ENCODE measurements around the gene HEG1. TPM values are rescaled to one million over a fixed set of nuclear protein-coding genes. Genes with fewer than 3 reads are reported as not detected.
A peak's percentile ranks its signal among the peaks of the same experiment; 100 is the strongest.

The HEG1 gene
- total RNA-seq, 2 experiments from 2014 or later = 20.7 to 21.4 TPM

DNA sequence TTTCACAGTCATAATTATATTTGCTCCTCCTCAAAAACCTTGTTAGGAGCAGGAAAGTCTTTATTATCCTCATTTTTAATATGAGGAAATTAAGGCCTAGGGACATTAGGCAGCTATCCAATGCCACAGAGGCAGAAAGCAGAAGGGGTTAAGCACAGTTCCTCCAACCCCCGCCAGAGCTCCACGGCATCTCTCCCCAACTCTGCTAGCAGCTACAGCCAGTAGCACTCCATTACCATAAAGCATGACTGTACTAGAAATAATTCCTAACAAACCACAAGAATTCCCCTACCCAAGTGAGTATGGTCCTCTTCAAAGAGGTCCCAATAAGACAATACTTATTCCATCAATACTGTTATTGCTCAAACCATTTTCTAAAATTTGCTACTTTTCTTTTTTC lies 9.8 kb downstream of the HEG1 start:
- no peak overlapping the region for H3K4me3 Mint-ChIP-seq
- H3K27me3 Mint-ChIP-seq = no peaks in the 10 kb centered on the region
- H3K9me3 Mint-ChIP-seq = no peaks in the 10 kb centered on the region
- peaks cover 18% of the 10 kb centered on the region for H3K4me1 Mint-ChIP-seq
- peaks cover 18% of the 10 kb centered on the region for H3K36me3 Mint-ChIP-seq
- H3K27ac Mint-ChIP-seq = no peak overlapping the region
- no peak for DNase-seq

DNA sequence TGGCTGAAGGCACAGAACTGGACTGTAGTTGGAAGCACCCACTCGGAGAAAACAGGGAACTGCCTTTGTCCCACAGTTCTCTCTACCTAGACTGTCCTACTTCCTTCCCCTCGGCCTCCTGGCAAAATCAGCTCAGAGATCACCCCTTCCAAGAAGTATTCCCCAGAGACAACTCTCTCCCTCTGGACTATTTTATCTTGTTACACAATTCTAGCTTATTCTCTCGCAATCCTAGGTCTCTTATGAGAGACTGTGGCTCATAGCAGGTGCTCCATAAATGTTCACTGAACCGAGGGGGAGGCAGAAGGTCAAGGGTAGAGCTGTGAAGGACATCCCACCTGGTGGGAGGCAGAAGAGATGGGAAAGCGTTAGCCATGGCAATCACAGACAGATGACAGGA lies 10.6 kb downstream of the HEG1 start:
- Mint-ChIP-seq H3K4me3 (no peak overlapping the region), H3K27me3 (no peaks in the 10 kb centered on the region), H3K36me3 (peaks cover 10% of the 10 kb centered on the region), H3K9me3 (no peaks in the 10 kb centered on the region), H3K4me1 (peaks cover 11% of the 10 kb centered on the region), H3K27ac (no peak overlapping the region)
- no peak for DNase-seq

DNA sequence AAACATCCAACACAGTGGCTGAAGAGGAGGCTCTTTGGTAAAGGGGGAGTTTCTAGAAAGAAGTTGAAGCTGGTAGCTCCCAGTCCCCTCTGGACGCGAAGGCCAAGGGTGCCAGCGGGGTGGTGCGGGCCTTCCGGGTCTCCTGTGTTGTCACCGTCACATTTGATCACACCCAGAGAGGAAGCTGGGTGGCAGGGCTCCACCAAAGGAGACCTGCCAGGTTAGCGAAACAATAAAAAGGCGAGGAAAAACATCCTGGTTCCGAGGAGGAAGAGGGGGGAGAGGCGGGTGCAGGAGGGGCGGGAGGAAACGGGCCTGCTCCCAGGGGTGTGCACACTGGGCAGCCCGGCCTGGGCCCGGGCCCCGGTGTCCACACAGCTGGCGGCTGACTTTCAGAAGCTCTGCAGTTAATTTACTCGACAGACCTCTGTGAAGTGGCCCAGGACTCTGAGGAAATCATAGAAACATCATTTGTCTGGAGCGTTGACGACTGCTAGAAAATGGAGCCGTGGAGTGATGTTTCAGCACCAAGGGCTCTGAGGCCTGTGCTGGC lies 12.1 kb downstream of the HEG1 start:
- H3K27me3 Mint-ChIP-seq = no peaks in the 10 kb centered on the region
- H3K4me1 Mint-ChIP-seq = peaks cover 12% of the 10 kb centered on the region
- peaks cover 10% of the 10 kb centered on the region for H3K36me3 Mint-ChIP-seq
- DNase-seq = no peak
- H3K9me3 Mint-ChIP-seq = no peaks in the 10 kb centered on the region
- H3K4me3 Mint-ChIP-seq = no peak overlapping the region
- no peak overlapping the region for H3K27ac Mint-ChIP-seq

DNA sequence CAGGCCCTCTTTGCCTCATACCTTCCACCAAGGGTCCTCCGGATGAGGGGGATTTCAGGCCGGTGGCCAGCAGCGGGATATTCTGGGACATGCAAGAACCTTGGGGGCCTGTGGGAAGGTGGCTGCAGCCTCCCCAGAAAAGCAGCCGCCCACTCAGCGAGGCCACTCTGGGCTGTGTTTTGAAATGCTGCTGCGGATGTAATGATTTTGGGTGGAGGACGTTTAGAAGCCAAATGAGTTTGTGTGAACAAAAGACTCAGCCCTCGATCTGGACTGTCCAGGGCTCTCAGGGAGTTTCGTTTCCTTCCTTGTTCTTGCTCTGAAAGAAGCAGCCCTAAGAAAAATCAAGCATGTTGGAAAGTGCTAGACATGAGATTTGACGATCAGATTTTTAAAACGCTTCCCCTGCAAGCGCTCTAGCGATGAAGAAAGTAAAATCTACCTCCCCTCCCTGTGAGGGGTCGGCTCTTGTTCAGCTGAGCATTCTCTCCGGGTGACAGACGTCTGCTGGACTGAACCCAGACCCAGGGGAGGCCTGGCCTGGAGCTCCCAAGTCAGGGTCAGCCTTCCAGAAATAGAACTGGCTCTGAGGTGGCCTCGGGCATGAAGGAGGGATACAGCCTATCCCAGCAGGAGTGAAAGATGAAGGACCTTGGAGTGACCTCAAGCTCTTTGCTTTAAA lies 12.9 kb downstream of the HEG1 start:
- no peak overlapping the region for H3K27ac Mint-ChIP-seq
- H3K27me3 Mint-ChIP-seq = no peaks in the 10 kb centered on the region
- peaks cover 10% of the 10 kb centered on the region for H3K4me1 Mint-ChIP-seq

DNA sequence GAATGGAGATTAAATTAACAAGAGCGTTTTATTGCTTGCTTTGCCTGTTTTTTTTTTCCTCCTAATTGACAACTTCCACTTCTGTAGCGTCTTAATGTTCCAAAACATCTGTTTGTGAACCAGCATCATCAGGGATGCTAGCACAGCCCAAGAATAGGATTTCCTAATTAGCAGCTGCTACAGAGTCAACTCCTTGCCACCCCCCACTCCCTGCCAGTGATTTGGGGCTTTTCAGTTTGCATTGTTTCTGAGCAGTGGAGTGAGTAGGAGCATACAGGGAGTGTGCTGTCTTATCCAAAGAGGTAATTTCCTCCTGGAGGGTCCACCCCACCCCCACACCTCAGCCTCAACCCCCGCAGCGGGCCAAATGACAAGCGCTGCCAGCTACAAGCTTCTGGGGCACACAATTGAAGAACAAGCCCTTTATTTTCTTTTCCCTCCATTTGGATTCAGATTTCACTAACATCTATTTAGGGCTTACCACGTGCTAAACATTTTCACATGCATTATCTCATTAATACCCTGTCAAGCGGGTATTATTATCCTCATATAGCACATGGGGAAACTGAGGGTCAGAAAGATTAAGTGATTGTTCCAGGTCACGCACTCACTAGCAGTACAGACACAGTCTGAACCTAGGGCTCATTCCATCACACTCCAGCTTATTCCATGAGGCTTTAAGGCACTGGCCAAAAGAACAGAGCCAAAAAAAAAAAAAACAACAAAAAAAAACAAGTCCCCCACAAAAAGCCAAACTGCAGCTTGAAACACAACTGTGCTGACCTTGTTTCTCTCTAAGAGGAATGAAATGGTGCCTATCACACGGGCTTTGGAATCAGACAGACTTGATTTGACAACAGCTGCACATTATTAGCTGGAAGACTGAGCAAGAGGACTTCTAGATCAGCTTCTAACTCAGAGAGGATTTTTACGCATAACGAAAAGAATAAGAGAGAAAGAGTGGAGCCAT lies 16.4 kb downstream of the HEG1 start:
- H3K4me1 Mint-ChIP-seq = peaks cover 17% of the 10 kb centered on the region
- H3K9me3 Mint-ChIP-seq = peaks cover 13% of the 10 kb centered on the region
- no peaks in the 10 kb centered on the region for H3K27me3 Mint-ChIP-seq
- H3K4me3 Mint-ChIP-seq = no peak overlapping the region
- DNase-seq = no peak
- H3K36me3 Mint-ChIP-seq = peaks cover 30% of the 10 kb centered on the region
- no peak overlapping the region for H3K27ac Mint-ChIP-seq

More for the DNA sequence above, 12.9 kb downstream of the HEG1 start:
- DNase-seq = no peak
- Mint-ChIP-seq H3K4me3 (no peak overlapping the region), H3K9me3 (peaks cover 1% of the 10 kb centered on the region), H3K36me3 (peaks cover 13% of the 10 kb centered on the region)

DNA sequence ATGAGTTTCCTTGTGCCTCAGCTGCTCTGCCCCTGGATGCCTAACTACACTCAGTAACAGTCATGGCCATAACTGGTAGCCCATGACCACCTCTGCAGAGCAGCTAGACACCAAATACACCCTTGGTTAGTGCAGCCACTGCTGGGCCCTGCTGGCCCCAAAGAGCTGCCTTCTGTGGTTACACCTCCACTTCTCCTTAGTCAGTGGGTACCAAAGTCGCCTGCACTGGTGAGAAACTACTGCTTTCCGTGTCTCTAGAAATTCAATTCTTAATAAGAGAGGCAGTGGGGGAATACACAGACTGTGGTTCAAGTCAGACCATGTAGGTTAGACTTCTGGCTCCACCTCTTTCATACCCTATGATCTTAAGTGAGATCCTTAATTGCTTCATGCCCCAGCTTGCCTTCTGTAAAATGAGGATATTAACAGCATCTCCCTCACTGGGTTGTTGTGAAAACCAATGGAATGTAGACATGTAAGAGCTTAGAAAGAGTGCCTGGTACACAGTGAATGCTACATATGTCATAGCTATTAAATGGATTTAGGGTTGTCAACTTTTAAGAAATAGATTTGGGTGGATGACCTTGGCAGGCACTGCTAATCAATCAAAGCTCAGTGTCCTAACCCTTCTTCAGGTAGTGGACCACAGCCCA lies 18.2 kb downstream of the HEG1 start:
- Mint-ChIP-seq H3K4me3 (no peak overlapping the region), H3K9me3 (peaks cover 13% of the 10 kb centered on the region), H3K36me3 (peaks cover 35% of the 10 kb centered on the region), H3K4me1 (peaks cover 19% of the 10 kb centered on the region), H3K27me3 (no peaks in the 10 kb centered on the region), H3K27ac (no peak overlapping the region)
- no peak for DNase-seq

DNA sequence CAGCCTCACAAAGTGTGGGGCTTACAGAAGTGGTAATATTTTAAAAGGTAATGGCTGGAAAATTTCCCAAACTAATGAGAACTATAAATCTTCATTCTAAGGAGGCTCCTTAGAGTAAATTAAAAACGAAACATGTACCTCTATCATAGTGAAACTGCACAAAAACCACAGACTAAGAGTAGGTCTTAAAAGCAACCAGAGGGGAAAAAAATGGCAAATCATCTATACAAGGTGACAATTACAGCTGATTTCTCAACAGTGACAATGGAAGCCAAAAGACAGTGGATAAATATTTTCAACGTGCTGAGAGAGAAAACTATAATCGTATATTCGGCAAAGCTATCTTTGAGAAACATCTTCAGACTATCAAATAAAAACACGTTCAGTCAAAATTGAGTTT lies 20.6 kb downstream of the HEG1 start:
- H3K4me1 Mint-ChIP-seq = peaks cover 24% of the 10 kb centered on the region
- DNase-seq = no peak
- peaks cover 13% of the 10 kb centered on the region for H3K9me3 Mint-ChIP-seq
- no peak overlapping the region for H3K4me3 Mint-ChIP-seq
- H3K27ac Mint-ChIP-seq = peak overlapping the region; percentile 45
- no peaks in the 10 kb centered on the region for H3K27me3 Mint-ChIP-seq
- peaks cover 39% of the 10 kb centered on the region for H3K36me3 Mint-ChIP-seq

DNA sequence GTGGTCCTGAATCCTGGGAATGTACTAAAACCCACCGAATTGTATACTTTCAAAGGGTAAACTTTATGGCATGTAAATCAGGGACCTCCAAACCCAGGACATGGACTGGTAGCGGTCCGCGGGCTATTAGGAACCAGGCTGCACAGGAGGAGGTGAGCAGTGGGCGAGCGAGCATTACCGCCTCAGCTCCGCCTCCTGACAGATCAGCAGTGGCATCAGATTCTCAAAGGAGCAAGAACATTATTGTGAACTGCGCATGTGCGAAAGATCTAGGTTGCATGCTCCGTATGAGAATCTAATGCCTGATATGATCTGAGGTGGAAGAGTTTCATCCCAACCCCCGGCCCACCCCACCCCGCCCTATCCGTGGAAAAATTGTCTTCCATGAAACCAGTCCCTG lies 22.2 kb downstream of the HEG1 start:
- Mint-ChIP-seq H3K4me3 (no peak overlapping the region), H3K36me3 (peaks cover 36% of the 10 kb centered on the region), H3K27me3 (no peaks in the 10 kb centered on the region), H3K4me1 (peaks cover 20% of the 10 kb centered on the region), H3K9me3 (peaks cover 13% of the 10 kb centered on the region), H3K27ac (no peak overlapping the region)
- DNase-seq = no peak

DNA sequence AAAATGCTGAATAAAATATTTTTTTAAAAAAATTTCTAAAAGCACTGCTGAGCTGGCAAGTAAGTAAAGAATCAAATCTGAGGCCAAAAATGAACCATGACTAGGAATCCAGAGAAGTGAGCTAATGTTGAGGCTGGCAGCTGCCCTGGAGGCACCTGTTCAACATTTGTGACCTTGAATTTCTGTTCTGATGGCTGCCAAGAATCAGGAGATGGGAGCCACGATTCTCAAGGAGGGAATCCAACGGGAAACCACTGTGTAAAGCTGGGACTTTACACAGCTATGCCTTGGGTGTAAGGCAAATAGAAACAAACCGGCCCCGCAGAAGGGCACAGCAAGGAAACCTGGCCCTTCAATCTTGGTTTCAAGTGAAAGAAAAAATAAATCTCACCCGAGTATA lies 22.7 kb downstream of the HEG1 start:
- H3K27me3 Mint-ChIP-seq = no peaks in the 10 kb centered on the region
- peaks cover 37% of the 10 kb centered on the region for H3K36me3 Mint-ChIP-seq

DNA sequence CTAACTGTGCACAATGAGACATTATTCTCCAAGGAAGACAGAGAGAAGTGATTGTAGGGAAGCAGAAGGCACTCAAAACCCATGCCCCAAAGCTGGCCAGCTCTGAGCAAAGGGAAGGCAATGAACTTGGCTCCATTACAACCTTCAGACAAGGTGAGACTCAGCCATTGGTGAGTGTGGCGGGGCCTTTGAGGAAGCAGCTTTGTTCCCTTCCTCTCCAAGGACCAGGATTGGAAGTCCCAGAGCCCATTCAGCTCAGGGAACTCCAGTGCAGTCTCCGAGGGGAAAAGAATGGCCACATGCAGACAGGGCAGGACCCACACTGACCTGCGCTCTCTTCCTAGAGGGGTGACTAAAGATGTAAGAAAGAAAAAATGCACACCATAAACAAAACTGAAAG lies 23.1 kb downstream of the HEG1 start:
- peaks cover 12% of the 10 kb centered on the region for H3K9me3 Mint-ChIP-seq
- H3K4me3 Mint-ChIP-seq = no peak overlapping the region
- peaks cover 18% of the 10 kb centered on the region for H3K4me1 Mint-ChIP-seq
- no peak overlapping the region for H3K27ac Mint-ChIP-seq
- H3K27me3 Mint-ChIP-seq = no peaks in the 10 kb centered on the region
- peaks cover 34% of the 10 kb centered on the region for H3K36me3 Mint-ChIP-seq
- no peak for DNase-seq

More for the DNA sequence above, 22.7 kb downstream of the HEG1 start:
- Mint-ChIP-seq H3K9me3 (peaks cover 12% of the 10 kb centered on the region), H3K4me1 (peaks cover 20% of the 10 kb centered on the region), H3K4me3 (no peak overlapping the region), H3K27ac (no peak overlapping the region)
- DNase-seq = no peak

DNA sequence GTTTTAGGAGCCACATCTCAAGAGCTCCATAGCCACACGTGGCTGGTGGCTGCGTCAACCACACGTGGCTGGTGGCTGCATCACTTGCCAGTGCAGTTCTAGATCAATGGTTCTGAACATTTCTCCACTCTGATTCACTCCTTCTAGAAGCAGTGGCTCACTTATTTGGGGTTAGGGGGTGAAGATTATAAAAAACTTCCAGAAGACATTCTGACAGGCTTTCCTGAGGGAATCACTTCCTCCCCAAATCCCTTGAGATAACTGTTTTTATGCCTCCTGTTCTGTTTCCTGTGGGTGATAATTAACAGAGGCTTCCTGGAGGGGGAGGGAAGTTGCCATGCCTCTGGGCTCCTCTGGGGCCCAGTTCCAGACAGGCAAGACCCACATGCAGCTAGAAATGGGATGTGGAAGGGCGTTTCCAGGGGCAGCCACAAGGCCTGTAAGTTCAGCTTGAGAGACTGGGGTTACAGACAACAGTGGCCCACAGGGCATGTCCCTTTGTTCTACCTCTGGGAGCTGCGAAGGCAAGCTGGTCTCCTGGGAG lies 23.6 kb downstream of the HEG1 start:
- Mint-ChIP-seq H3K4me1 (peaks cover 19% of the 10 kb centered on the region), H3K9me3 (peaks cover 12% of the 10 kb centered on the region), H3K27me3 (no peaks in the 10 kb centered on the region), H3K27ac (no peak overlapping the region), H3K4me3 (no peak overlapping the region), H3K36me3 (peaks cover 38% of the 10 kb centered on the region)
- no peak for DNase-seq

DNA sequence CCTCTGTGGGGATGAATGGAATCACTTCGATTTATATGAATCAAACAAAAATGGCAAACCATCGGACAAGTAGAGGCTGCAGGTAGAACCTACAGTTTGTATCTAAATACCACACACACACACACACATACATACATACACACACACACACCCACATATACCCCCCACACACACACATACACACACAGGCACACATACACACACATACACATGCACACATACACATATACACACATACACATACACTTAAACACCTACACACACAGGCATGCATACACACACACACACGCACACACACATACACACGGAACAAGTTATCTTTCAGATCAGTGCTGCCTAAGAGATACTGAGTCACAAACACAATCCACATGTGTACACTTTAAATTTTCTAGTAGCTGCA lies 24.3 kb downstream of the HEG1 start:
- Mint-ChIP-seq H3K4me1 (peaks cover 19% of the 10 kb centered on the region), H3K27ac (no peak overlapping the region), H3K9me3 (peaks cover 12% of the 10 kb centered on the region), H3K36me3 (peaks cover 42% of the 10 kb centered on the region), H3K27me3 (no peaks in the 10 kb centered on the region), H3K4me3 (no peak overlapping the region)
- no peak for DNase-seq

DNA sequence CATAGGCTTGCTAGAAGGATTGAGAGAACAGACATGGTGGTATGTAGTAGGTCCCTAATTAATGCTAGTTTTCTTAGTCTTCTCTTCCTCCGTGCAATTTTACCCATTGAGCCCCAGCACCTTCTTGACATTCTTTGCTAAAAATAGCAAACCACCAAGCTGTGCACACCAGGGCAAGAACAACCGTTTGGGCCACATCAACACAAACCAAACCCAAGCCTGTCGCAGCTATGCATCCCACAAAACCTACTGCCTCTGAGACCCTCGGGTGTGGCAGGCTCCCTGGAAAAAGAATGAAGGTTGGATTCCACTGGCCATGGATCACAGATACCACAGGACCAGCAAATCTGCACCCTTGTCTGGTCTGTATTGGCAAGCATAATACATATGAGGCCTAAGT lies 27.1 kb downstream of the HEG1 start:
- Mint-ChIP-seq H3K9me3 (no peaks in the 10 kb centered on the region), H3K27me3 (no peaks in the 10 kb centered on the region), H3K4me1 (peaks cover 26% of the 10 kb centered on the region), H3K27ac (no peak overlapping the region), H3K4me3 (no peak overlapping the region), H3K36me3 (peaks cover 49% of the 10 kb centered on the region)
- DNase-seq = no peak

DNA sequence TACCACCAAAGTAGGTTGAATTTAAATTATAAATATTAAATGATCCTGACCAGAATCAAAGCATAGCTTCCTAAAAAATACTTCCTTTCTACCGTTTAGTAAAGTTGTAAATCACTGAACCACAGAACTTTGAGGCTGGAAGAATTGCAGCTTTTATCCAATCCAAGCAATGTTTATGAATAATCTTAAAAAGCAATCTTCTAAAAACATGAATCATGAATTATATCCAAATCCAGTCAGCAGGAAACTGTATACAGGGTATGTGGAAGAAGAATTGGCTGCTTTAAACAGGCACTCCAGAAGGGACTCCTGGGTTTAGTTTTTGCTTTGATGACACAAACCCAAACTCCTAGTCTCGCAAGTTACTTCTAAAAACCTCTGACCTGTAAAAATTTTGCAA lies 30.2 kb downstream of the HEG1 start:
- H3K9me3 Mint-ChIP-seq = no peaks in the 10 kb centered on the region
- H3K4me3 Mint-ChIP-seq = no peak overlapping the region
- no peaks in the 10 kb centered on the region for H3K27me3 Mint-ChIP-seq
- H3K27ac Mint-ChIP-seq = no peak overlapping the region
- no peak for DNase-seq
- H3K4me1 Mint-ChIP-seq = peaks cover 26% of the 10 kb centered on the region
- H3K36me3 Mint-ChIP-seq = peaks cover 45% of the 10 kb centered on the region

DNA sequence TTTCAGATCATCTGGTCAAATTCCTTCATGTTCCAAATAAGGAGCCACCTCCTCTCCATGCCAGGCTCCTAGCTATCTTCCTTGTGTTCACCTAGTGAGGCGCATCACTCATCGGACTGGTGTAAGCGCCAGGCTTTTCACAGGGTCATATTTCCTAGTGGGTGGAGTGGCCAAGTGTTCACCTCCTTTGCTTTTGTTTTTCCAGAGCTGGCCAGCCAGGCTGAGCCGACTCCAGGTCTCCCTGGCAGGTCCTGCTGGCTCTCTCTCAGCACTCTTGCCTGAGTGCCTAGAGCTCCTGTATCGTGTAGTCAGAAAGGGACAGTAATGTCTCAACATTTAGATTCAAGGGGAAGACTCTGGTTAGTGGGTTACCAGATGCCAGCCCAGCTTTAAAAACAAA lies 31.0 kb downstream of the HEG1 start:
- Mint-ChIP-seq H3K9me3 (no peaks in the 10 kb centered on the region), H3K27me3 (no peaks in the 10 kb centered on the region), H3K4me1 (peaks cover 26% of the 10 kb centered on the region), H3K27ac (no peak overlapping the region), H3K4me3 (no peak overlapping the region), H3K36me3 (peaks cover 52% of the 10 kb centered on the region)
- DNase-seq = no peak
